Smooth muscle cell (in vitro differentiated cells): ENCODE measurements around the gene MEX3A. TPM values are rescaled to one million over a fixed set of nuclear protein-coding genes. Genes with fewer than 3 reads are reported as not detected.
"Not testable (repeated sequence)": the region's sequence is repeated elsewhere in the genome, so short reads cannot be mapped to it uniquely, and the experiment has no call there.

Experiments used
- DNase-seq: peaks from one replicate; lab custom pipeline; 2025; ENCODE audit not compliant: unreplicated experiment; lab: John Stamatoyannopoulos, UW
- H2AFZ ChIP-seq: fragments of 200-600 bp; sonication (generic); 2 replicates; pipeline ENCODE4 v1.6.0; 2016; ENCODE audit warnings: antibody characterized with exemption, low read depth, mild to moderate bottlenecking
- H3F3A ChIP-seq: fragments of 200-600 bp; sonication (generic); 2 replicates; pipeline ENCODE4 v1.6.0; 2017; ENCODE audit warnings: antibody characterized with exemption, low read depth
- H3K27ac ChIP-seq: fragments of 200-600 bp; sonication (generic); 2 replicates; pipeline ENCODE4 v1.5.1; 2016; ENCODE audit warnings: low read depth, mild to moderate bottlenecking
- H3K27me3 ChIP-seq: fragments of 200-600 bp; sonication (generic); 2 replicates; pipeline ENCODE4 v1.6.1; 2016; ENCODE audit warnings: low read depth, mild to moderate bottlenecking
- H3K36me3 ChIP-seq: fragments of 200-600 bp; sonication (generic); 2 replicates; pipeline ENCODE4 v1.5.1; 2016; ENCODE audit warnings: low read depth
- H3K4me1 ChIP-seq: fragments of 200-600 bp; sonication (generic); 2 replicates; pipeline ENCODE4 v1.5.1; 2016; ENCODE audit warnings: low read depth
- H3K4me2 ChIP-seq: fragments of 200-600 bp; sonication (generic); 2 replicates; pipeline ENCODE4 v1.6.0; 2016; ENCODE audit warnings: mild to moderate bottlenecking
- H3K4me3 ChIP-seq: fragments of 200-600 bp; sonication (generic); 2 replicates; pipeline ENCODE4 v1.5.1; 2016; ENCODE audit warnings: mild to moderate bottlenecking
- H3K79me2 ChIP-seq: fragments of 200-600 bp; sonication (generic); 2 replicates; pipeline ENCODE4 v1.6.0; 2016; ENCODE audit warnings: low read depth, mild to moderate bottlenecking
- H3K9ac ChIP-seq: fragments of 200-600 bp; sonication (generic); 2 replicates; pipeline ENCODE4 v1.6.0; 2016; ENCODE audit warnings: low read depth
- H3K9me3 ChIP-seq: fragments of 200-600 bp; sonication (generic); replicated peaks from 2 replicates; pipeline ENCODE4 v1.5.1; 2016; ENCODE audit warnings: low read depth
- H4K20me1 ChIP-seq: fragments of 200-600 bp; sonication (generic); 2 replicates; pipeline ENCODE4 v1.6.0; 2016; ENCODE audit warnings: low read depth
- WGBS: methylation state at CpG from one replicate; pipeline ENCODE4 v1.1.7; 2016; ENCODE audit warnings: low lambda C conversion rate; 5-methylcytosine and 5-hydroxymethylcytosine counted together
- polyA plus RNA-seq: library from polyadenylated mRNA; unstranded; fragments of >200 nt; fragmentation: Nextera tagmentation; extraction: Ambion mirVana; gene quantifications from 2 replicates; pipeline ENCODE4 v1.2.1, GENCODE V29; 2016
- total RNA-seq: library from RNA; depleted of rRNA; stranded (reverse); fragments of >200 nt; gene quantifications from 2 replicates; pipeline ENCODE4 v1.2.3, GENCODE V29; 2014
- TF ChIP-seq, protein P1 (sequence below): fragments of 200-600 bp; sonication (generic); IDR thresholded peaks from 2 replicates; pipeline ENCODE4 v1.5.1; 2017; ENCODE audit warnings: borderline replicate concordance, mild to moderate bottlenecking, antibody characterized with exemption; ENCODE audit not compliant: insufficient read depth, poor library complexity, severe bottlenecking

Gene MEX3A
- total and polyA plus RNA-seq, 2 experiments from 2014 or later = 10.5 to 13.8 TPM

GRCh38 chr1:156073110-156073687, 9.1 kb downstream of the MEX3A start:
- Histone ChIP-seq H4K20me1 (peaks cover 58% of the 10 kb centered on the region), H3K9me3 (no peaks in the 10 kb centered on the region), H3K36me3 (no peaks in the 10 kb centered on the region), H3K79me2 (peaks cover 18% of the 10 kb centered on the region), H3K4me1 (peaks cover 59% of the 10 kb centered on the region), H3K9ac (no peak overlapping the region), H3K27ac (no peak overlapping the region), H3K4me2 (no peak overlapping the region), H2AFZ (no peak overlapping the region), H3F3A (peaks cover 18% of the 10 kb centered on the region), H3K4me3 (no peak overlapping the region), H3K27me3 (no peaks in the 10 kb centered on the region)
- DNase-seq = no peak
- WGBS = 14% methylated on average over 1 of the region's 1 CpG
- TF ChIP-seq, protein P1, sequence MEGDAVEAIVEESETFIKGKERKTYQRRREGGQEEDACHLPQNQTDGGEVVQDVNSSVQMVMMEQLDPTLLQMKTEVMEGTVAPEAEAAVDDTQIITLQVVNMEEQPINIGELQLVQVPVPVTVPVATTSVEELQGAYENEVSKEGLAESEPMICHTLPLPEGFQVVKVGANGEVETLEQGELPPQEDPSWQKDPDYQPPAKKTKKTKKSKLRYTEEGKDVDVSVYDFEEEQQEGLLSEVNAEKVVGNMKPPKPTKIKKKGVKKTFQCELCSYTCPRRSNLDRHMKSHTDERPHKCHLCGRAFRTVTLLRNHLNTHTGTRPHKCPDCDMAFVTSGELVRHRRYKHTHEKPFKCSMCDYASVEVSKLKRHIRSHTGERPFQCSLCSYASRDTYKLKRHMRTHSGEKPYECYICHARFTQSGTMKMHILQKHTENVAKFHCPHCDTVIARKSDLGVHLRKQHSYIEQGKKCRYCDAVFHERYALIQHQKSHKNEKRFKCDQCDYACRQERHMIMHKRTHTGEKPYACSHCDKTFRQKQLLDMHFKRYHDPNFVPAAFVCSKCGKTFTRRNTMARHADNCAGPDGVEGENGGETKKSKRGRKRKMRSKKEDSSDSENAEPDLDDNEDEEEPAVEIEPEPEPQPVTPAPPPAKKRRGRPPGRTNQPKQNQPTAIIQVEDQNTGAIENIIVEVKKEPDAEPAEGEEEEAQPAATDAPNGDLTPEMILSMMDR = no peak

DNA sequence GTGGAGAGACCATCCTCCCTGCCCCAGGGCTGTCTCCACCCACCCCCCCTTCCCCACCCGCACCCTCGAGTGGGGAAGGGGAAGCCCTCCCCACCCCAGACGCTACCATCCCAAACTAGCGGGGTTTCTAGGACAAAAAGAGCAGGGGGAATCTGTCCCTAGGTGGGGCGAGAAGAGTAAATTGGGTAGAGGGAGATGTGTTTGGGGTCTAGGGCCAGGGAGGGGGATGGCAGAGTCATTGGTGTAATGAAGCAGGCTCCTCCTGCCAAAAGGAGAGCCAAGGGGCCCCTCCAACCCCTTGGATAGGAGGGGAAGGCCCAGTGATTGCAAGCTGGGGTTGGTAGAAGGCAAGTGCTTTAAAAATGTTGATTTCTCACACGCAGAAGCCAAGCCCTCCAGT, 10.0 kb downstream of the MEX3A start:
- H3K4me2 ChIP-seq = no peak overlapping the region
- H3K36me3 ChIP-seq = no peaks in the 10 kb centered on the region
- H3K27ac ChIP-seq = no peak overlapping the region
- H2AFZ ChIP-seq = no peak overlapping the region
- peaks cover 58% of the 10 kb centered on the region for H3K4me1 ChIP-seq
- peaks cover 9% of the 10 kb centered on the region for H3K79me2 ChIP-seq
- no peaks in the 10 kb centered on the region for H3K9me3 ChIP-seq
- DNase-seq = no peak
- peaks cover 18% of the 10 kb centered on the region for H3F3A ChIP-seq
- H3K4me3 ChIP-seq = no peak overlapping the region
- H4K20me1 ChIP-seq = peaks cover 48% of the 10 kb centered on the region
- WGBS = 72% methylated on average over 6 of the region's 6 CpGs
- no peak overlapping the region for H3K9ac ChIP-seq
- TF ChIP-seq, protein P1 = no peak
- no peaks in the 10 kb centered on the region for H3K27me3 ChIP-seq

DNA sequence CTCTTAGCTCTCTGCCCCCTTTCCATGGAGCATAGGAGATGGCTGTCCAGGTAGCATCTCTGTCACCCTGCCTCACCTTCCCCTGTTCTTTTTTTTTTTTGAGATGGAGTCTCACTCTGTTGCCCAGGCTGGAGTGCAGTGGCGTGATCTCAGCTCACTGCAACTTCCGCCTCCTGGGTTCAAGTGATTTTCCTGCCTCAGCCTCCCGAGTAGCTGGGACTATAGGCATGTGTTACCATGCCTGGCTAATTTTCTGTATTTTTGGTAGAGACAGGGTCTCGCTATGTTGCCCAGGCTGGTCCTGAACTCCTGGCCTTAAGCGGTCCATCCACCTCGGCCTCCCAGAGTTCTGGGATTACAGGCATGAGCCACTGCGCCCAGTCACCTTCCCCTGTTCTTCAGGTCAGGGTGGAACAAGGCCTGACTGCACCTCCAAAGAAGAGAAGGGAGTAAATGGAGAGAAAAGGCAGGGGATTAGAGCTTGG, 10.9 kb downstream of the MEX3A start:
- H3F3A ChIP-seq = peaks cover 18% of the 10 kb centered on the region
- WGBS = 94% methylated on average over 7 of the region's 7 CpGs
- not testable (repeated sequence) for H3K9me3 ChIP-seq, H3K27ac ChIP-seq, DNase-seq, H3K79me2 ChIP-seq, H2AFZ ChIP-seq, H3K4me2 ChIP-seq, H3K9ac ChIP-seq, H3K27me3 ChIP-seq, H3K4me3 ChIP-seq, H3K36me3 ChIP-seq
- H4K20me1 ChIP-seq = peaks cover 39% of the 10 kb centered on the region
- peaks cover 50% of the 10 kb centered on the region for H3K4me1 ChIP-seq

DNA sequence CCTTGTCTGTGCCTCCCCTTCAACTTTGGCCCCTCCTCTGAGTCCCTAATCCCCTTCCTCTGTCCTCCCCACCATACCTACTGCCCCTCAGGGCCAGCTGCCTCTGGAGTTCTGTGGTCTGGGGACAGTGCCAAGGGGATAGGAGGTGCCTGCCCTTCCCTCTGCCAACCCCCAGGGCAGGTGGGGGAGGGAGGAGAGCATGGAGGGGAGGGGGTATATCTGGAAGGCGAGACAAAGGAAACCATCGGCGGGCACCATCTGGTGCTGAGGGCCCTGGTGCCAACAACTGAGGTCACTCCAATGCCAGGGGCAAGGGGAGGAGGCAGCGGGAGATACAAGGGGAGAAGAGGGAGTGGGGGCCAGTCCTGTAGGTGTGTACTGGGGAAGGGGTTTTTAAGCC, 11.7 kb downstream of the MEX3A start:
- no peak overlapping the region for H3K9ac ChIP-seq
- H3K4me3 ChIP-seq = no peak overlapping the region
- H3F3A ChIP-seq = peaks cover 14% of the 10 kb centered on the region
- H3K9me3 ChIP-seq = no peaks in the 10 kb centered on the region
- WGBS = 89% methylated on average over 4 of the region's 4 CpGs
- H2AFZ ChIP-seq = no peak overlapping the region
- no peak overlapping the region for H3K27ac ChIP-seq
- H3K79me2 ChIP-seq = peaks cover 5% of the 10 kb centered on the region
- H3K4me1 ChIP-seq = peaks cover 47% of the 10 kb centered on the region
- TF ChIP-seq, protein P1 = no peak
- no peaks in the 10 kb centered on the region for H3K36me3 ChIP-seq
- H3K4me2 ChIP-seq = no peak overlapping the region
- H4K20me1 ChIP-seq = peaks cover 31% of the 10 kb centered on the region
- no peaks in the 10 kb centered on the region for H3K27me3 ChIP-seq
- DNase-seq = no peak
